Brain microvascular endothelial cell (primary cell): ENCODE data around the gene WFDC6.
"Not testable (repeated sequence)": the region's sequence is repeated elsewhere in the genome, so short reads cannot be mapped to it uniquely, and the experiment has no call there.

Experiments
- DNase-seq: peaks from one replicate; pipeline ENCODE4 v3.0.0-alpha.2; 2020
- H3K27ac ChIP-seq: fragments of 250-450 bp; sonication (Bioruptor Pico); 2 replicates; pipeline ENCODE4 v1.5.1; 2020; ENCODE audit warnings: mild to moderate bottlenecking, moderate library complexity
- H3K27me3 ChIP-seq: fragments of 250-450 bp; sonication (Bioruptor Pico); replicated peaks from 2 replicates; pipeline ENCODE4 v1.5.1; 2020; ENCODE audit warnings: mild to moderate bottlenecking
- H3K36me3 ChIP-seq: fragments of 250-450 bp; sonication (Bioruptor Pico); replicated peaks from 2 replicates; pipeline ENCODE4 v1.5.1; 2020; ENCODE audit warnings: mild to moderate bottlenecking
- H3K4me3 ChIP-seq: 2 replicates; pipeline ENCODE4 v1.5.1; 2011; ENCODE audit warnings: low read depth, mild to moderate bottlenecking, control low read depth, low read length, moderate library complexity
- in situ Hi-C: cut with HindIII; loops from 2 replicates; pipeline ENCODE4 v1.10.0; 2017; ENCODE audit warnings: low sequenced_read_pairs, low pct_ligation_motif_present
- TF ChIP-seq, protein P1 (sequence below): IDR thresholded peaks from 2 replicates; pipeline ENCODE4 v1.5.1; 2011; ENCODE audit warnings: low read depth, mild to moderate bottlenecking, moderate library complexity, low read length, control low read depth, inconsistent platforms; ENCODE audit errors: missing control alignments

Gene WFDC6

DNA sequence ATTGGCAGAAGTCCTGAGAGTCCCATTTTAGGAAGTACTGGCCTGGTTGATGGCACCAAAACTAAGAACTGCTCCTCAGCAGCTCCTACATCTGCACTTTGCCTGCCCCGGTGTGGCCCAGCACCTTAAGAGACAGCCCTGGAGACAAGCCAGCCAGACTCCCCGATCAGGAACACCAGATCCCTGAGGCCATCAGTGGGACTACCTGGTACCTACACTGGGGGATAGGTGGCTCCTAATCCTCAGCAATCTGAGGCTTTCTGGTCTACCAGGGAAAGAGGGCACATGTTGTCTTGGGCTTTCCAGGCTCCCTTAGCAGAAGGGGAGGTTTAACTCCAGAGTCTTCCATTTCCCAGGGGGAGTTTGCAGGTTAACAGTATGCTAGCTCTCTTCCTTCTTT lies at the start of gene WFDC6:
TSS of gene WFDC6 (minus strand) at position 101 of the 400 bp plus-strand sequence. CDS start at position 26, 75 bp downstream.
- Histone ChIP-seq H3K36me3 (no peaks in the 10 kb centered on the region), H3K27ac (no peak within 1 kb of the TSS), H3K27me3 (no peaks in the 10 kb centered on the region), H3K4me3 (no peak within 1 kb of the TSS)
- in situ Hi-C loops = no loop called here
- DNase-seq = no peak
- TF ChIP-seq, protein P1, sequence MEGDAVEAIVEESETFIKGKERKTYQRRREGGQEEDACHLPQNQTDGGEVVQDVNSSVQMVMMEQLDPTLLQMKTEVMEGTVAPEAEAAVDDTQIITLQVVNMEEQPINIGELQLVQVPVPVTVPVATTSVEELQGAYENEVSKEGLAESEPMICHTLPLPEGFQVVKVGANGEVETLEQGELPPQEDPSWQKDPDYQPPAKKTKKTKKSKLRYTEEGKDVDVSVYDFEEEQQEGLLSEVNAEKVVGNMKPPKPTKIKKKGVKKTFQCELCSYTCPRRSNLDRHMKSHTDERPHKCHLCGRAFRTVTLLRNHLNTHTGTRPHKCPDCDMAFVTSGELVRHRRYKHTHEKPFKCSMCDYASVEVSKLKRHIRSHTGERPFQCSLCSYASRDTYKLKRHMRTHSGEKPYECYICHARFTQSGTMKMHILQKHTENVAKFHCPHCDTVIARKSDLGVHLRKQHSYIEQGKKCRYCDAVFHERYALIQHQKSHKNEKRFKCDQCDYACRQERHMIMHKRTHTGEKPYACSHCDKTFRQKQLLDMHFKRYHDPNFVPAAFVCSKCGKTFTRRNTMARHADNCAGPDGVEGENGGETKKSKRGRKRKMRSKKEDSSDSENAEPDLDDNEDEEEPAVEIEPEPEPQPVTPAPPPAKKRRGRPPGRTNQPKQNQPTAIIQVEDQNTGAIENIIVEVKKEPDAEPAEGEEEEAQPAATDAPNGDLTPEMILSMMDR = no peak

DNA sequence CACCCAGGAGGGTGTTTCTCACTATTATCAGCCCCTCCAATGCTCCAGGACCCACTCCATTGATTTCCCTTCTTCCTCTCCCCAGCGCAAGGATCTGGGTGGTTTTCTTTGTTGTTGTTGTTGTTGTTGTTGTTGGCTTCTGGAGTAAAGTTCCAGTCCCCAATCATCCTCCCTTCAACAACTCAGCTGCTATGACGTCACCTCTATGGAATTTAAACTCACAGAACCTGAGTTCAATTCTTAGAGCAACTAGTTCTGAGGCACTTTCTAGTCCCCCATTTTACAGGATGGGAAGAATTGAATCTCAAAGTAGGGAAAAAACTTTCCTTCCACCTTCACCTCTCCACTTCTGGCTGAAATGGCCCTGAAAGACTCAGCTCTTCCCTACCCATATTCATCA lies 49.5 kb upstream of the WFDC6 start:
- Histone ChIP-seq H3K27me3 (no peaks in the 10 kb centered on the region), H3K36me3 (no peaks in the 10 kb centered on the region), H3K27ac (no peak overlapping the region), H3K4me3 (no peak overlapping the region)
- TF ChIP-seq, protein P1 = no peak
- in situ Hi-C loops = no loop called here
- DNase-seq = no peak

DNA sequence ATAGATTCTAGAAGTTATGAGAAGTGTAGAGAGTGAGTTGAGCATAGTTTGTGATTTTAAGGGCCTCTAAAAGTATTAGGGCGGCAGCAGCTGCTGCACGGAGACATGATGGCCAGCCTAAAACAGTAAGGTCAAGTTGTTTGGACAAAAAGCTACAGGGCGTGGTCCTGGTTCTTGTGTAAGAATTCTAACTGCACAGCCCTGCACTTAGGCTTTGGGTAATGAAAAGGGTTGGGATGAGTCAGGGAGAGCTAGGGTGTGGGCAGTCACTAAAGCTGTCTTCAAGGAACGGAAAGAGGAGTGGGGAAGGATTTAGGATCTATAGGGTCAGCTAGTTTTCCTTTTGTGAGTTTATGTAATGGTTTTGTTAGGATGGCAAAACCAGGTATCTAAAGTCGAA lies 46.7 kb upstream of the WFDC6 start:
- in situ Hi-C loops, H3K4me3 ChIP-seq, H3K27ac ChIP-seq, H3K36me3 ChIP-seq, H3K27me3 ChIP-seq, DNase-seq: not testable (repeated sequence)

DNA sequence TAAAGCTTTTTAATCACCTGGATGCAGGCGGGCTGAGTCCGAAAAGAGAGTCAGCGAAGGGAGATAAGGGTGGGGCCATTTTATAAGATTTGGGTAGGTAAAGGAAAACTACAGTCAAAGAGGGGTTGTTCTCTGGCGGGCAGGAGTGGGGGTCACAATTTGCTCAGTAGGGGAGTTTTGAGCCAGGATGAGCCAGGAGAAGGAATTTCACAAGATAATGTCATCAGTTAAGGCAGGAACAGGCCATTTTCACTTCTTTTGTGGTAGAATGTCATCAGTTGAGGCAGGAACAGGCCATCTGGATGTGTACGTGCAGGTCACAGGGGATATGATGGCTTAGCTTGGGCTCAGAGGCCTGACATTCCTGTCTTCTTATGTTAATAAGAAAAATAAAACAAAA lies 45.0 kb upstream of the WFDC6 start:
- H3K4me3 ChIP-seq, in situ Hi-C loops, H3K36me3 ChIP-seq, DNase-seq, H3K27me3 ChIP-seq, H3K27ac ChIP-seq: not testable (repeated sequence)

DNA sequence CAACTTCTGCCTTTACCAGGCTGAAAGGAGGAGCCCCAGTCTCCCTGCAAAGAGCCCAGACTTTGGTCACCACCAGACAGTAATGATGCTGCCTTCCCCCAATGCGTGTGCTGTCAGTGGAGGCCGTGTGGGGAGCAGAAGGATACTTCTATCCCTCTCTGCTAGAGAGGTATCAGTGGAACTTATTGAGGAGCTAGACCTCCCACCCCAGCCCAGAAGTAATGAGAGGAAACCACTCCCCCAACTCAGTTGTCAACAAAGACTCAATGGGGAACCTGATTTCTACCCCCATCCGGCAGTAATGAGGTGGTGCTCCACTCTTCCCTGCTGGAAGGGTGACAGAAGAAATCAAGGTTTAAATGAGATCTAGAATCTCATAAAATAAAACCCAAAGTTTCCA lies 44.2 kb upstream of the WFDC6 start:
- Histone ChIP-seq H3K27me3 (no peaks in the 10 kb centered on the region), H3K27ac (no peak overlapping the region), H3K4me3 (no peak overlapping the region), H3K36me3 (no peaks in the 10 kb centered on the region)
- in situ Hi-C loops = no loop called here
- no peak for DNase-seq
- TF ChIP-seq, protein P1 = no peak

DNA sequence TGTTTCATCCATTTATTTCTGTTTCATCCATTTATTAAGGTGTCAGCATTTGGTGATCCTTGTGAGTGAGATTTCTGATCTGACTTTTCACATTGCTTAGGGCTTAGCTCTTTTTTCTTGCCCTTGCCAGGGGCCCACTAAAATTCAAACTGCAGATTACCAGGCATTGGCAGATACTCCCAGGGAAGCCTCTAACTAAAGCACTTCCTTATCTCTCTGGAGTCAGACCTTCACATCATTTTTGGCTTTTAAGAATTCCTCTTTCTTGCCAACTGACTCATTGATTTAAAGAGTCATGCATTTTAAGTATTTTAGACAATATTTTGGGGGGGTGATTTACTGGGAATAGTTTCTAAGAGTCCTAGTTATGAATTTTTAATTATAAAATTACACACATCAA lies 42.4 kb upstream of the WFDC6 start:
- no peak for DNase-seq
- TF ChIP-seq, protein P1 = no peak
- Histone ChIP-seq H3K27me3 (no peaks in the 10 kb centered on the region), H3K36me3 (no peaks in the 10 kb centered on the region), H3K27ac (no peak overlapping the region), H3K4me3 (no peak overlapping the region)
- in situ Hi-C loops = no loop called here

DNA sequence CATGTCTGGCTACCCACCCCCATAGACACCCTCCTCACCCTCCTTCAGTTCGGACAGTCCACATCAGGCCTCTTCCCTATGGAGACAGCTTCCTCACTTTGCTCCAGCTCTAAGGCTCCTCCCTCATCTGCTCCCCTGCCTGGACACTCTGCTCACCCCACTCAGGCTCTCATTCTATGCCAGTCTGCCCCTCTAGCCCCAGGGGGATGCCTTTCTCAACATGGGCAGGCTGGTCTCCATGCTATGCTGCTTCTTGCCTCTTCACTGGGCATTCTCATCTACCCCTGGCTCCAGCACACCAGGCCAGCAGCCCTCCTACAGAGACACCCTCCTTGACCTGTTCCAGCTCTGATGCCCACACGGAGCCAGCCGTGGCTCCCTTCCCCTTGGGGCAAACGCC lies 39.9 kb upstream of the WFDC6 start, which contains the start of gene WFDC8:
TSS of gene WFDC8 (minus strand) at position 101 of the 400 bp plus-strand sequence. CDS start at position 64, 37 bp downstream.
- TF ChIP-seq, protein P1 = no peak
- in situ Hi-C loops = no loop called here
- no peak within 1 kb of the TSS for H3K4me3 ChIP-seq
- H3K27me3 ChIP-seq = no peaks in the 10 kb centered on the region
- H3K27ac ChIP-seq = no peak within 1 kb of the TSS
- no peak for DNase-seq
- no peaks in the 10 kb centered on the region for H3K36me3 ChIP-seq
